HEK293 (cell line): ENCODE measurements around the gene SF1.

Experiments used
- CTCF ChIA-PET: fragments of 350-600 bp; formaldehyde crosslinking; extraction: SDS; loops from one replicate; lab custom pipeline; 2021; ENCODE audit warnings: antibody characterized with exemption; lab: Yijun Ruan, JAX
- POLR2A ChIA-PET: fragments of 300-600 bp; formaldehyde crosslinking; extraction: SDS; loops from one replicate; lab custom pipeline; 2020; ENCODE audit warnings: antibody characterized with exemption, inconsistent platforms; lab: Yijun Ruan, JAX
- H3K27ac ChIP-seq: fragments of 200-500 bp; sonication (Bioruptor generic); 2 replicates; pipeline ENCODE4 v1.5.1; 2014; ENCODE audit warnings: low read depth, low read length, control low read depth, inconsistent platforms; ENCODE audit errors: extremely low read depth
- H3K36me3 ChIP-seq, 2 experiments: fragments of 200-500 bp in 1 of 2; sonication (Bioruptor generic) in 1 of 2; 1 replicate in 1 of 2; 2 replicates in 1 of 2; pipeline ENCODE4 v1.5.1; 2014 to 2017; ENCODE audit warnings: inconsistent platforms in 2 of 2, low read length in 2 of 2; ENCODE audit not compliant: control insufficient read depth in 2 of 2, insufficient read depth in 1 of 2
- H3K4me1 ChIP-seq: fragments of 200-500 bp; sonication (Bioruptor generic); 2 replicates; pipeline ENCODE4 v1.5.1; 2014; ENCODE audit warnings: mild to moderate bottlenecking, low read length, inconsistent platforms; ENCODE audit not compliant: control insufficient read depth, insufficient read depth
- H3K4me3 ChIP-seq: 2 replicates; pipeline ENCODE4 v1.5.1; 2011; ENCODE audit warnings: low read depth, mild to moderate bottlenecking, control low read depth, low read length, moderate library complexity
- H3K9me3 ChIP-seq: fragments of 200-500 bp; sonication (Bioruptor generic); 2 replicates; pipeline ENCODE4 v1.5.1; 2014; ENCODE audit warnings: low read depth, low read length, inconsistent platforms; ENCODE audit not compliant: control insufficient read depth, insufficient read depth
- KLF8 ChIP-seq: fragments of 450-650 bp; formaldehyde crosslinking; IDR thresholded peaks from 2 replicates; pipeline ENCODE4 v1.5.1; 2016; ENCODE audit warnings: missing biosample characterization, missing genetic modification characterization
- ZNF155 ChIP-seq: fragments of 450-650 bp; formaldehyde crosslinking; IDR thresholded peaks from 2 replicates; pipeline ENCODE4 v1.5.1; 2016; ENCODE audit warnings: missing biosample characterization, missing genetic modification characterization
- ZNF341 ChIP-seq: fragments of 450-650 bp; formaldehyde crosslinking; IDR thresholded peaks from 2 replicates; pipeline ENCODE4; 2016; ENCODE audit warnings: low read depth, missing biosample characterization, missing genetic modification characterization
- ZNF514 ChIP-seq: fragments of 450-650 bp; formaldehyde crosslinking; IDR thresholded peaks from 2 replicates; pipeline ENCODE4 v1.5.1; 2016; ENCODE audit warnings: missing biosample characterization, missing genetic modification characterization
- ZNF76 ChIP-seq: fragments of 450-650 bp; formaldehyde crosslinking; IDR thresholded peaks from 2 replicates; pipeline ENCODE4; 2016; ENCODE audit warnings: low read depth, missing biosample characterization, missing genetic modification characterization, borderline replicate concordance
- ZSCAN16 ChIP-seq: fragments of 450-650 bp; formaldehyde crosslinking; IDR thresholded peaks from 2 replicates; pipeline ENCODE4 v1.5.1; 2016; ENCODE audit warnings: missing biosample characterization, missing genetic modification characterization
- ZSCAN23 ChIP-seq: fragments of 450-650 bp; formaldehyde crosslinking; IDR thresholded peaks from 2 replicates; pipeline ENCODE4 v1.5.1; 2016; ENCODE audit warnings: missing biosample characterization, missing genetic modification characterization
- TF ChIP-seq, protein P1 (sequence below): fragments of 450-650 bp; formaldehyde crosslinking; IDR thresholded peaks from 2 replicates; pipeline ENCODE4 v1.5.1; 2016; ENCODE audit warnings: missing biosample characterization, missing genetic modification characterization
- TF ChIP-seq, protein P2 (sequence below): fragments of 450-650 bp; formaldehyde crosslinking; IDR thresholded peaks from 2 replicates; pipeline ENCODE4 v1.5.1; 2016; ENCODE audit warnings: missing biosample characterization, missing genetic modification characterization, borderline replicate concordance
- TF ChIP-seq, protein P3 (sequence below): sonication (generic); formaldehyde crosslinking; IDR thresholded peaks from 2 replicates; pipeline ENCODE4 v1.8.1; 2022; ENCODE audit warnings: mild to moderate bottlenecking, moderate library complexity, missing genetic modification reagents
- TF ChIP-seq, protein P4 (sequence below): fragments of 450-650 bp; formaldehyde crosslinking; conservative IDR thresholded peaks from 2 replicates; pipeline ENCODE4 v1.5.1; 2016; ENCODE audit warnings: low read depth, missing biosample characterization, missing genetic modification characterization
- TF ChIP-seq, protein P5 (sequence below): fragments of 450-650 bp; formaldehyde crosslinking; IDR thresholded peaks from 2 replicates; pipeline ENCODE4 v1.5.1; 2016; ENCODE audit warnings: missing biosample characterization, missing genetic modification characterization
- TF ChIP-seq, protein P6 (sequence below): fragments of 450-650 bp; formaldehyde crosslinking; IDR thresholded peaks from 2 replicates; pipeline ENCODE4 v1.5.1; 2017; ENCODE audit warnings: missing biosample characterization, missing genetic modification characterization
- TF ChIP-seq, protein P7 (sequence below): fragments of 450-650 bp; formaldehyde crosslinking; IDR thresholded peaks from 2 replicates; pipeline ENCODE4 v1.5.1; 2016; ENCODE audit warnings: missing biosample characterization, missing genetic modification characterization, borderline replicate concordance

SF1 gene

DNA sequence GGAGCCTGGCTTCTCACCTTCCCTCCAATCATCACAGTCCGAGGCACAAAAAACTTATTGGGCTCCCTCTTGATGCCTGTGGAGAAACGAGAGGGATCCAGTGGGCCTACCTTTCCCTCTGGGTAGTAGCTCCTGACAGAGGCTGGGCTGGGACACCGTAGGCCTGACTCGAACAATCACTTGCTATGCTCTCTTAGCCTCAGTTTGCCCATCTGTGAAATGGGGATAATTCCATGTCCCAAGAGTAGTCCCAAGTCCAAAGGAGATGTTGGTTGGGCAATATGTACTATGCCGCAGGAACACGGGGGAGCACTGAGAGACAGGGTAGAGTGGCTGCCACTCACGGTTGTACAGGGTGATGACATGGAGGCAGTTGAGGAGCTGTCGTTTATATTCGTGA lies 26.8 kb downstream of the SF1 start (continued):
- TF ChIP-seq, protein P1, sequence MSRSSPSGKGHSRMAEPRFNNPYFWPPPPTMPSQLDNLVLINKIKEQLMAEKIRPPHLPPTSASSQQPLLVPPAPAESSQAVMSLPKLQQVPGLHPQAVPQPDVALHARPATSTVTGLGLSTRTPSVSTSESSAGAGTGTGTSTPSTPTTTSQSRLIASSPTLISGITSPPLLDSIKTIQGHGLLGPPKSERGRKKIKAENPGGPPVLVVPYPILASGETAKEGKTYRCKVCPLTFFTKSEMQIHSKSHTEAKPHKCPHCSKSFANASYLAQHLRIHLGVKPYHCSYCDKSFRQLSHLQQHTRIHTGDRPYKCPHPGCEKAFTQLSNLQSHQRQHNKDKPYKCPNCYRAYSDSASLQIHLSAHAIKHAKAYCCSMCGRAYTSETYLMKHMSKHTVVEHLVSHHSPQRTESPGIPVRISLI (tag by site-specific recombination), result no peak
- TF ChIP-seq, protein P2, sequence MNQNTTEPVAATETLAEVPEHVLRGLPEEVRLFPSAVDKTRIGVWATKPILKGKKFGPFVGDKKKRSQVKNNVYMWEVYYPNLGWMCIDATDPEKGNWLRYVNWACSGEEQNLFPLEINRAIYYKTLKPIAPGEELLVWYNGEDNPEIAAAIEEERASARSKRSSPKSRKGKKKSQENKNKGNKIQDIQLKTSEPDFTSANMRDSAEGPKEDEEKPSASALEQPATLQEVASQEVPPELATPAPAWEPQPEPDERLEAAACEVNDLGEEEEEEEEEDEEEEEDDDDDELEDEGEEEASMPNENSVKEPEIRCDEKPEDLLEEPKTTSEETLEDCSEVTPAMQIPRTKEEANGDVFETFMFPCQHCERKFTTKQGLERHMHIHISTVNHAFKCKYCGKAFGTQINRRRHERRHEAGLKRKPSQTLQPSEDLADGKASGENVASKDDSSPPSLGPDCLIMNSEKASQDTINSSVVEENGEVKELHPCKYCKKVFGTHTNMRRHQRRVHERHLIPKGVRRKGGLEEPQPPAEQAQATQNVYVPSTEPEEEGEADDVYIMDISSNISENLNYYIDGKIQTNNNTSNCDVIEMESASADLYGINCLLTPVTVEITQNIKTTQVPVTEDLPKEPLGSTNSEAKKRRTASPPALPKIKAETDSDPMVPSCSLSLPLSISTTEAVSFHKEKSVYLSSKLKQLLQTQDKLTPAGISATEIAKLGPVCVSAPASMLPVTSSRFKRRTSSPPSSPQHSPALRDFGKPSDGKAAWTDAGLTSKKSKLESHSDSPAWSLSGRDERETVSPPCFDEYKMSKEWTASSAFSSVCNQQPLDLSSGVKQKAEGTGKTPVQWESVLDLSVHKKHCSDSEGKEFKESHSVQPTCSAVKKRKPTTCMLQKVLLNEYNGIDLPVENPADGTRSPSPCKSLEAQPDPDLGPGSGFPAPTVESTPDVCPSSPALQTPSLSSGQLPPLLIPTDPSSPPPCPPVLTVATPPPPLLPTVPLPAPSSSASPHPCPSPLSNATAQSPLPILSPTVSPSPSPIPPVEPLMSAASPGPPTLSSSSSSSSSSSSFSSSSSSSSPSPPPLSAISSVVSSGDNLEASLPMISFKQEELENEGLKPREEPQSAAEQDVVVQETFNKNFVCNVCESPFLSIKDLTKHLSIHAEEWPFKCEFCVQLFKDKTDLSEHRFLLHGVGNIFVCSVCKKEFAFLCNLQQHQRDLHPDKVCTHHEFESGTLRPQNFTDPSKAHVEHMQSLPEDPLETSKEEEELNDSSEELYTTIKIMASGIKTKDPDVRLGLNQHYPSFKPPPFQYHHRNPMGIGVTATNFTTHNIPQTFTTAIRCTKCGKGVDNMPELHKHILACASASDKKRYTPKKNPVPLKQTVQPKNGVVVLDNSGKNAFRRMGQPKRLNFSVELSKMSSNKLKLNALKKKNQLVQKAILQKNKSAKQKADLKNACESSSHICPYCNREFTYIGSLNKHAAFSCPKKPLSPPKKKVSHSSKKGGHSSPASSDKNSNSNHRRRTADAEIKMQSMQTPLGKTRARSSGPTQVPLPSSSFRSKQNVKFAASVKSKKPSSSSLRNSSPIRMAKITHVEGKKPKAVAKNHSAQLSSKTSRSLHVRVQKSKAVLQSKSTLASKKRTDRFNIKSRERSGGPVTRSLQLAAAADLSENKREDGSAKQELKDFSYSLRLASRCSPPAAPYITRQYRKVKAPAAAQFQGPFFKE (tag by site-specific recombination), result no peak
- TF ChIP-seq ZNF341 (tag by site-specific recombination), result no peak
- TF ChIP-seq, protein P3, sequence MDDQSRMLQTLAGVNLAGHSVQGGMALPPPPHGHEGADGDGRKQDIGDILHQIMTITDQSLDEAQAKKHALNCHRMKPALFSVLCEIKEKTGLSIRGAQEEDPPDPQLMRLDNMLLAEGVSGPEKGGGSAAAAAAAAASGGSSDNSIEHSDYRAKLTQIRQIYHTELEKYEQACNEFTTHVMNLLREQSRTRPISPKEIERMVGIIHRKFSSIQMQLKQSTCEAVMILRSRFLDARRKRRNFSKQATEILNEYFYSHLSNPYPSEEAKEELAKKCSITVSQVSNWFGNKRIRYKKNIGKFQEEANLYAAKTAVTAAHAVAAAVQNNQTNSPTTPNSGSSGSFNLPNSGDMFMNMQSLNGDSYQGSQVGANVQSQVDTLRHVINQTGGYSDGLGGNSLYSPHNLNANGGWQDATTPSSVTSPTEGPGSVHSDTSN (CRISPR knock-in tag), result no peak
- TF ChIP-seq ZNF514 (tag by site-specific recombination), result no peak
- TF ChIP-seq, protein P4, sequence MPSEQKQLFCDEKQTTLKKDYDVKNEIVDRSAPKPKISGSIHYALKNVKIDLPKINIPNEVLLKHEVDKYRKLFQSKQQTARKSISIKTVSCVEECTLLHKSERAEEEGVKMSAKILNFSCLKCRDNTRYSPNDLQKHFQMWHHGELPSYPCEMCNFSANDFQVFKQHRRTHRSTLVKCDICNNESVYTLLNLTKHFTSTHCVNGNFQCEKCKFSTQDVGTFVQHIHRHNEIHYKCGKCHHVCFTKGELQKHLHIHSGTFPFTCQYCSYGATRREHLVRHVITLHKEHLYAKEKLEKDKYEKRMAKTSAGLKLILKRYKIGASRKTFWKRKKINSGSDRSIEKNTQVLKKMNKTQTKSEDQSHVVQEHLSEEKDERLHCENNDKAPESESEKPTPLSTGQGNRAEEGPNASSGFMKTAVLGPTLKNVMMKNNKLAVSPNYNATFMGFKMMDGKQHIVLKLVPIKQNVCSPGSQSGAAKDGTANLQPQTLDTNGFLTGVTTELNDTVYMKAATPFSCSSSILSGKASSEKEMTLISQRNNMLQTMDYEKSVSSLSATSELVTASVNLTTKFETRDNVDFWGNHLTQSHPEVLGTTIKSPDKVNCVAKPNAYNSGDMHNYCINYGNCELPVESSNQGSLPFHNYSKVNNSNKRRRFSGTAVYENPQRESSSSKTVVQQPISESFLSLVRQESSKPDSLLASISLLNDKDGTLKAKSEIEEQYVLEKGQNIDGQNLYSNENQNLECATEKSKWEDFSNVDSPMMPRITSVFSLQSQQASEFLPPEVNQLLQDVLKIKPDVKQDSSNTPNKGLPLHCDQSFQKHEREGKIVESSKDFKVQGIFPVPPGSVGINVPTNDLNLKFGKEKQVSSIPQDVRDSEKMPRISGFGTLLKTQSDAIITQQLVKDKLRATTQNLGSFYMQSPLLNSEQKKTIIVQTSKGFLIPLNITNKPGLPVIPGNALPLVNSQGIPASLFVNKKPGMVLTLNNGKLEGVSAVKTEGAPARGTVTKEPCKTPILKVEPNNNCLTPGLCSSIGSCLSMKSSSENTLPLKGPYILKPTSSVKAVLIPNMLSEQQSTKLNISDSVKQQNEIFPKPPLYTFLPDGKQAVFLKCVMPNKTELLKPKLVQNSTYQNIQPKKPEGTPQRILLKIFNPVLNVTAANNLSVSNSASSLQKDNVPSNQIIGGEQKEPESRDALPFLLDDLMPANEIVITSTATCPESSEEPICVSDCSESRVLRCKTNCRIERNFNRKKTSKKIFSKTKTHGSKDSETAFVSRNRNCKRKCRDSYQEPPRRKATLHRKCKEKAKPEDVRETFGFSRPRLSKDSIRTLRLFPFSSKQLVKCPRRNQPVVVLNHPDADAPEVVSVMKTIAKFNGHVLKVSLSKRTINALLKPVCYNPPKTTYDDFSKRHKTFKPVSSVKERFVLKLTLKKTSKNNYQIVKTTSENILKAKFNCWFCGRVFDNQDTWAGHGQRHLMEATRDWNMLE (tag by site-specific recombination), result no peak
- TF ChIP-seq, protein P5, sequence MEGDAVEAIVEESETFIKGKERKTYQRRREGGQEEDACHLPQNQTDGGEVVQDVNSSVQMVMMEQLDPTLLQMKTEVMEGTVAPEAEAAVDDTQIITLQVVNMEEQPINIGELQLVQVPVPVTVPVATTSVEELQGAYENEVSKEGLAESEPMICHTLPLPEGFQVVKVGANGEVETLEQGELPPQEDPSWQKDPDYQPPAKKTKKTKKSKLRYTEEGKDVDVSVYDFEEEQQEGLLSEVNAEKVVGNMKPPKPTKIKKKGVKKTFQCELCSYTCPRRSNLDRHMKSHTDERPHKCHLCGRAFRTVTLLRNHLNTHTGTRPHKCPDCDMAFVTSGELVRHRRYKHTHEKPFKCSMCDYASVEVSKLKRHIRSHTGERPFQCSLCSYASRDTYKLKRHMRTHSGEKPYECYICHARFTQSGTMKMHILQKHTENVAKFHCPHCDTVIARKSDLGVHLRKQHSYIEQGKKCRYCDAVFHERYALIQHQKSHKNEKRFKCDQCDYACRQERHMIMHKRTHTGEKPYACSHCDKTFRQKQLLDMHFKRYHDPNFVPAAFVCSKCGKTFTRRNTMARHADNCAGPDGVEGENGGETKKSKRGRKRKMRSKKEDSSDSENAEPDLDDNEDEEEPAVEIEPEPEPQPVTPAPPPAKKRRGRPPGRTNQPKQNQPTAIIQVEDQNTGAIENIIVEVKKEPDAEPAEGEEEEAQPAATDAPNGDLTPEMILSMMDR (tag by site-specific recombination), result no peak
- TF ChIP-seq ZSCAN23 (tag by site-specific recombination), result no peak
- TF ChIP-seq ZNF155 (tag by site-specific recombination), result no peak

DNA sequence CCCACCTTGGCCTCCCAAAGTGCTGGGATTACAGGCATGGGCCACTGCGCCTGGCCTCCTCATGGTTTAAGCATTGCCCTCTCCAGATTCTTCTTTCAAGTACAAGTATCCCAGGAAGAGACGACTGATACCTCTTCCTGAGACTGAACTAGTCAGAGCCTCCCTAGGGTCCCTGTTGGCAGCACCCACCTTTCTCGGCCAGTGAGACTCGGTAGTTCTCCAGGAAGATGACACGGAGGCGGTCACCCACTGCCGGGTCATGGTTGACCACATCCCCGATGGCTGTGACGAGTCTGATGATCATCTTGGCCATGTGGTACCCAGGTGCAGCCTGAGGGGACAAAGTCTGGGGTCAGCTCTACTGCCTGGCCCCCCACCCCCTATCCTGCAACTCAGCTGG lies 27.2 kb downstream of the SF1 start:
- Histone ChIP-seq H3K27ac (no peak overlapping the region), H3K9me3 (no peaks in the 10 kb centered on the region), H3K36me3 (peaks cover 0 to 3% of the 10 kb centered on the region in 2 experiments; a peak in 1 of 3 replicates), H3K4me3 (no peak overlapping the region), H3K4me1 (no peaks in the 10 kb centered on the region)
- POLR2A ChIA-PET, result no interaction called here
- CTCF ChIA-PET, result interaction anchor here (0.7 to 1.7 kb wide), 2 partner anchors 10 to 46 kb away, joined by 3 read pairs; no protein-coding TSS in a partner anchor
- TF ChIP-seq, protein P6, sequence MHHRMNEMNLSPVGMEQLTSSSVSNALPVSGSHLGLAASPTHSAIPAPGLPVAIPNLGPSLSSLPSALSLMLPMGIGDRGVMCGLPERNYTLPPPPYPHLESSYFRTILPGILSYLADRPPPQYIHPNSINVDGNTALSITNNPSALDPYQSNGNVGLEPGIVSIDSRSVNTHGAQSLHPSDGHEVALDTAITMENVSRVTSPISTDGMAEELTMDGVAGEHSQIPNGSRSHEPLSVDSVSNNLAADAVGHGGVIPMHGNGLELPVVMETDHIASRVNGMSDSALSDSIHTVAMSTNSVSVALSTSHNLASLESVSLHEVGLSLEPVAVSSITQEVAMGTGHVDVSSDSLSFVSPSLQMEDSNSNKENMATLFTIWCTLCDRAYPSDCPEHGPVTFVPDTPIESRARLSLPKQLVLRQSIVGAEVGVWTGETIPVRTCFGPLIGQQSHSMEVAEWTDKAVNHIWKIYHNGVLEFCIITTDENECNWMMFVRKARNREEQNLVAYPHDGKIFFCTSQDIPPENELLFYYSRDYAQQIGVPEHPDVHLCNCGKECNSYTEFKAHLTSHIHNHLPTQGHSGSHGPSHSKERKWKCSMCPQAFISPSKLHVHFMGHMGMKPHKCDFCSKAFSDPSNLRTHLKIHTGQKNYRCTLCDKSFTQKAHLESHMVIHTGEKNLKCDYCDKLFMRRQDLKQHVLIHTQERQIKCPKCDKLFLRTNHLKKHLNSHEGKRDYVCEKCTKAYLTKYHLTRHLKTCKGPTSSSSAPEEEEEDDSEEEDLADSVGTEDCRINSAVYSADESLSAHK (tag by site-specific recombination), result no peak
- TF ChIP-seq, protein P7, sequence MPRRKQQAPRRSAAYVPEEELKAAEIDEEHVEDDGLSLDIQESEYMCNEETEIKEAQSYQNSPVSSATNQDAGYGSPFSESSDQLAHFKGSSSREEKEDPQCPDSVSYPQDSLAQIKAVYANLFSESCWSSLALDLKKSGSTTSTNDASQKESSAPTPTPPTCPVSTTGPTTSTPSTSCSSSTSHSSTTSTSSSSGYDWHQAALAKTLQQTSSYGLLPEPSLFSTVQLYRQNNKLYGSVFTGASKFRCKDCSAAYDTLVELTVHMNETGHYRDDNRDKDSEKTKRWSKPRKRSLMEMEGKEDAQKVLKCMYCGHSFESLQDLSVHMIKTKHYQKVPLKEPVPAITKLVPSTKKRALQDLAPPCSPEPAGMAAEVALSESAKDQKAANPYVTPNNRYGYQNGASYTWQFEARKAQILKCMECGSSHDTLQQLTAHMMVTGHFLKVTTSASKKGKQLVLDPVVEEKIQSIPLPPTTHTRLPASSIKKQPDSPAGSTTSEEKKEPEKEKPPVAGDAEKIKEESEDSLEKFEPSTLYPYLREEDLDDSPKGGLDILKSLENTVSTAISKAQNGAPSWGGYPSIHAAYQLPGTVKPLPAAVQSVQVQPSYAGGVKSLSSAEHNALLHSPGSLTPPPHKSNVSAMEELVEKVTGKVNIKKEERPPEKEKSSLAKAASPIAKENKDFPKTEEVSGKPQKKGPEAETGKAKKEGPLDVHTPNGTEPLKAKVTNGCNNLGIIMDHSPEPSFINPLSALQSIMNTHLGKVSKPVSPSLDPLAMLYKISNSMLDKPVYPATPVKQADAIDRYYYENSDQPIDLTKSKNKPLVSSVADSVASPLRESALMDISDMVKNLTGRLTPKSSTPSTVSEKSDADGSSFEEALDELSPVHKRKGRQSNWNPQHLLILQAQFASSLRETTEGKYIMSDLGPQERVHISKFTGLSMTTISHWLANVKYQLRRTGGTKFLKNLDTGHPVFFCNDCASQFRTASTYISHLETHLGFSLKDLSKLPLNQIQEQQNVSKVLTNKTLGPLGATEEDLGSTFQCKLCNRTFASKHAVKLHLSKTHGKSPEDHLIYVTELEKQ (tag by site-specific recombination), result no peak
- no peak for TF ChIP-seq KLF8 (tag by site-specific recombination)
- TF ChIP-seq ZNF76 (tag by site-specific recombination), result no peak
- no peak for TF ChIP-seq ZSCAN16 (tag by site-specific recombination)
